SK-MEL-5 (cell line): ENCODE results near the gene ASTE1. TPM values are rescaled to one million over a fixed set of nuclear protein-coding genes. Genes with fewer than 3 reads are reported as not detected.
A peak's percentile ranks its signal among the peaks of the same experiment; 100 is the strongest.
"Not testable (repeated sequence)": the region's sequence is repeated elsewhere in the genome, so short reads cannot be mapped to it uniquely, and the experiment has no call there.

Experiments
- DNase-seq: peaks from one replicate; pipeline ENCODE4 v3.0.0-alpha.2; 2016; ENCODE audit warnings: low read depth, low spot score
- in situ Hi-C: cut with HindIII; loops from 2 replicates; pipeline ENCODE4 v1.10.0; 2016; ENCODE audit warnings: low sequenced_read_pairs, high pct_unique_total_duplicates, low pct_unique_long_range_greater_than_20kb
- total RNA-seq: library from RNA; depleted of rRNA; stranded (reverse); fragments of >200 nt; shearing (Covaris generic); gene quantifications from 2 replicates; pipeline ENCODE4 v1.2.3, GENCODE V29; 2014

ASTE1 gene
- total RNA-seq, 1 experiment from 2014 or later, result 8.2 TPM

GRCh38 chr3:131025539-131025938, 1.1 kb downstream of the ASTE1 start:
- in situ Hi-C loops, result no loop called here
- DNase-seq, result no peak

GRCh38 chr3:131020122-131020693, 6.4 kb downstream of the ASTE1 start:
- in situ Hi-C loops, result no loop called here
- DNase-seq, result no peak

GRCh38 chr3:131018970-131019369, 7.7 kb downstream of the ASTE1 start:
- DNase-seq, result peak; percentile 11
- in situ Hi-C loops, result no loop called here

- no peak for DNase-seq
- in situ Hi-C loops, result no loop called here
Measured at GRCh38 chr3:131009698-131010097, 16.9 kb downstream of the ASTE1 start.

GRCh38 chr3:131008326-131008725, 18.3 kb downstream of the ASTE1 start:
- in situ Hi-C loops, result no loop called here
- no peak for DNase-seq

GRCh38 chr3:131007782-131008181, 18.8 kb downstream of the ASTE1 start:
- no peak for DNase-seq
- in situ Hi-C loops, result no loop called here

GRCh38 chr3:131007256-131007655, 19.4 kb downstream of the ASTE1 start:
- in situ Hi-C loops, result no loop called here
- no peak for DNase-seq

GRCh38 chr3:131004603-131005002, 22.0 kb downstream of the ASTE1 start:
- no peak for DNase-seq
- in situ Hi-C loops, result no loop called here

- DNase-seq, result no peak
- in situ Hi-C loops, result no loop called here
Measured at GRCh38 chr3:131001071-131001470, 25.6 kb downstream of the ASTE1 start.

- in situ Hi-C loops, result no loop called here
- DNase-seq, result no peak
Measured at GRCh38 chr3:130997289-130997688, 29.3 kb downstream of the ASTE1 start.

GRCh38 chr3:130992344-130992743, 34.3 kb downstream of the ASTE1 start:
- DNase-seq, result no peak
- in situ Hi-C loops, result no loop called here

GRCh38 chr3:130991126-130991525, 35.5 kb downstream of the ASTE1 start:
- no peak for DNase-seq
- in situ Hi-C loops, result no loop called here

- no peak for DNase-seq
- in situ Hi-C loops, result no loop called here
Measured at GRCh38 chr3:130990282-130990681, 36.3 kb downstream of the ASTE1 start.

GRCh38 chr3:130981469-130981868, 45.2 kb downstream of the ASTE1 start:
- in situ Hi-C loops, result no loop called here
- DNase-seq, result no peak

GRCh38 chr3:130979117-130979516, 47.5 kb downstream of the ASTE1 start:
- DNase-seq, result no peak
- in situ Hi-C loops, result no loop called here

- no peak for DNase-seq
- in situ Hi-C loops, result no loop called here
Measured at GRCh38 chr3:130976706-130977105, 49.9 kb downstream of the ASTE1 start.

- in situ Hi-C loops, result no loop called here
- DNase-seq, result no peak
Measured at GRCh38 chr3:130975251-130975650, 51.4 kb downstream of the ASTE1 start.

- DNase-seq, result no peak
- in situ Hi-C loops, result no loop called here
Measured at GRCh38 chr3:130974201-130974600, 52.4 kb downstream of the ASTE1 start.

- in situ Hi-C loops, result no loop called here
- DNase-seq, result no peak
Measured at GRCh38 chr3:130973406-130973805, 53.2 kb downstream of the ASTE1 start.

GRCh38 chr3:130972592-130972991, 54.0 kb downstream of the ASTE1 start:
- DNase-seq, in situ Hi-C loops: not testable (repeated sequence)
